HEK293T (cell line): Measurements from ENCODE around the gene EI24.
A peak's percentile ranks its signal among the peaks of the same experiment; 100 is the strongest.
"Not testable (repeated sequence)": the region's sequence is repeated elsewhere in the genome, so short reads cannot be mapped to it uniquely, and the experiment has no call there.

Source experiments
- CTCF ChIA-PET: fragments of 350-600 bp; formaldehyde crosslinking; extraction: SDS; loops from one replicate; lab custom pipeline; 2021; ENCODE audit warnings: antibody characterized with exemption, inconsistent platforms; lab: Yijun Ruan, JAX
- POLR2A ChIA-PET: fragments of 350-600 bp; formaldehyde crosslinking; extraction: SDS; loops from one replicate; lab custom pipeline; 2020; ENCODE audit warnings: antibody characterized with exemption, inconsistent platforms; lab: Yijun Ruan, JAX
- DNase-seq: peaks from one replicate; pipeline ENCODE4 v3.0.0; 2012; ENCODE audit warnings: mixed read lengths; ENCODE audit errors: extremely low spot score
- ARNT ChIP-seq: fragments of 450-650 bp; IDR thresholded peaks from 2 replicates; pipeline ENCODE4 v1.6.1; 2017; ENCODE audit warnings: mild to moderate bottlenecking
- BHLHE40 ChIP-seq: fragments of 450-650 bp; IDR thresholded peaks from 2 replicates; pipeline ENCODE4 v1.6.1; 2016; ENCODE audit warnings: mild to moderate bottlenecking, moderate library complexity, borderline replicate concordance
- CTBP1 ChIP-seq: fragments of 450-650 bp; IDR thresholded peaks from 2 replicates; pipeline ENCODE4 v1.6.1; 2016; ENCODE audit warnings: borderline replicate concordance
- ELF4 ChIP-seq: fragments of 450-650 bp; IDR thresholded peaks from 2 replicates; pipeline ENCODE4 v1.6.1; 2017; ENCODE audit warnings: antibody characterized with exemption
- FOXA1 ChIP-seq: fragments of 450-650 bp; IDR thresholded peaks from 2 replicates; pipeline ENCODE4 v1.6.1; 2016; ENCODE audit warnings: mild to moderate bottlenecking
- FOXK2 ChIP-seq: fragments of 450-650 bp; IDR thresholded peaks from 2 replicates; pipeline ENCODE4 v1.6.1; 2016; ENCODE audit warnings: mild to moderate bottlenecking
- FOXM1 ChIP-seq: fragments of 450-650 bp; IDR thresholded peaks from 2 replicates; pipeline ENCODE4 v1.6.1; 2017; ENCODE audit warnings: mild to moderate bottlenecking, borderline replicate concordance
- HDGF ChIP-seq: fragments of 450-650 bp; IDR thresholded peaks from 2 replicates; pipeline ENCODE4 v1.6.1; 2017; ENCODE audit warnings: antibody characterized with exemption, borderline replicate concordance
- L3MBTL2 ChIP-seq: fragments of 450-650 bp; conservative IDR thresholded peaks from 2 replicates; pipeline ENCODE4 v1.6.1; 2016; ENCODE audit warnings: mild to moderate bottlenecking
- LEF1 ChIP-seq: fragments of 450-650 bp; IDR thresholded peaks from 2 replicates; pipeline ENCODE4 v1.6.1; 2017; ENCODE audit warnings: mild to moderate bottlenecking, borderline replicate concordance
- NFRKB ChIP-seq: fragments of 450-650 bp; IDR thresholded peaks from 2 replicates; pipeline ENCODE4 v1.6.1; 2016; ENCODE audit warnings: mild to moderate bottlenecking, moderate library complexity
- PKNOX1 ChIP-seq: fragments of 450-650 bp; IDR thresholded peaks from 2 replicates; pipeline ENCODE4 v1.6.1; 2016
- SP1 ChIP-seq: fragments of 450-650 bp; IDR thresholded peaks from 2 replicates; pipeline ENCODE4 v1.6.1; 2017
- SUZ12 ChIP-seq: fragments of 450-650 bp; IDR thresholded peaks from 2 replicates; pipeline ENCODE4 v1.6.1; 2016; ENCODE audit warnings: mild to moderate bottlenecking
- TARDBP ChIP-seq: fragments of 450-650 bp; IDR thresholded peaks from 2 replicates; pipeline ENCODE4 v1.6.1; 2016
- ZNF384 ChIP-seq: fragments of 450-650 bp; IDR thresholded peaks from 2 replicates; pipeline ENCODE4 v1.6.1; 2016

Gene EI24

GRCh38 chr11:125562430-125562829, 6.8 kb upstream of the EI24 start:
- DNase-seq, result no peak
- POLR2A ChIA-PET, result no interaction called here
- CTCF ChIA-PET, result no interaction called here
- TF ChIP-seq ELF4 (no peak), PKNOX1 (peak; percentile 36; the same call in 1 of the 2 replicates)

GRCh38 chr11:125564357-125564756, 4.9 kb upstream of the EI24 start:
- CTCF ChIA-PET, result interaction anchor here (0.8 kb wide), 1 partner anchor 131 kb away, joined by 3 read pairs; no protein-coding TSS in a partner anchor
- no peak for DNase-seq
- POLR2A ChIA-PET, result no interaction called here
- TF ChIP-seq FOXA1 (no peak), FOXK2 (no peak), ZNF384 (no peak), NFRKB (no peak), SP1 (no peak), BHLHE40 (no peak), LEF1 (no peak), HDGF (no peak), TARDBP (no peak), ELF4 (no peak), CTBP1 (no peak), L3MBTL2 (no peak)

GRCh38 chr11:125566235-125566634, 3.0 kb upstream of the EI24 start:
- POLR2A ChIA-PET, result no interaction called here
- TF ChIP-seq FOXK2 (no peak), ARNT (no peak), LEF1 (no peak), CTBP1 (no peak), SP1 (no peak), SUZ12 (no peak)
- CTCF ChIA-PET, result no interaction called here
- DNase-seq, result no peak

GRCh38 chr11:125569915-125570621, 791 bp downstream of the EI24 start:
- no peak for DNase-seq
- POLR2A ChIA-PET, result interaction anchor here (0.8 to 2.6 kb wide), 9 partner anchors 10 to 405 kb away, joined by 3 to 11 read pairs (median 4); partner anchors contain the start of genes FEZ1, PKNOX2 and STT3A
- TF ChIP-seq ELF4, result no peak
- no peak for TF ChIP-seq FOXA1
- TF ChIP-seq L3MBTL2, result no peak
- TF ChIP-seq PKNOX1, result no peak
- no peak for TF ChIP-seq LEF1
- no peak for TF ChIP-seq FOXK2
- no peak for TF ChIP-seq SP1
- TF ChIP-seq CTBP1, result no peak
- TF ChIP-seq ZNF384, result no peak
- TF ChIP-seq BHLHE40, result no peak
- TF ChIP-seq TARDBP, result no peak
- no peak for TF ChIP-seq ARNT
- TF ChIP-seq NFRKB, result no peak
- no peak for TF ChIP-seq SUZ12
- TF ChIP-seq FOXM1, result no peak
- CTCF ChIA-PET, result interaction anchor here (0.6 to 0.8 kb wide), 2 partner anchors 56 to 59 kb away, joined by 3 to 4 read pairs; no protein-coding TSS in a partner anchor

GRCh38 chr11:125570952-125571351, 1.7 kb downstream of the EI24 start:
- TF ChIP-seq CTBP1, result no peak
- no peak for TF ChIP-seq FOXA1
- TF ChIP-seq NFRKB, result no peak
- TF ChIP-seq TARDBP, result no peak
- TF ChIP-seq ZNF384, result no peak
- TF ChIP-seq PKNOX1, result no peak
- TF ChIP-seq LEF1, result no peak
- no peak for TF ChIP-seq BHLHE40
- no peak for TF ChIP-seq SUZ12
- TF ChIP-seq SP1, result no peak
- TF ChIP-seq FOXM1, result no peak
- no peak for TF ChIP-seq L3MBTL2
- no peak for TF ChIP-seq FOXK2
- no peak for TF ChIP-seq ELF4
- TF ChIP-seq ARNT, result no peak
- no peak for DNase-seq
- CTCF ChIA-PET, result interaction anchor here (0.7 kb wide), 1 partner anchor 132 kb away, joined by 3 read pairs; no protein-coding TSS in a partner anchor
- POLR2A ChIA-PET, result interaction anchor here (1.5 to 2.6 kb wide), 3 partner anchors 9 to 22 kb away, joined by 4 to 11 read pairs (median 11); partner anchors contain the start of gene STT3A

GRCh38 chr11:125572916-125573315, 3.6 kb downstream of the EI24 start:
- ChIA-PET CTCF (no interaction called here), POLR2A (no interaction called here)
- TF ChIP-seq TARDBP (no peak), PKNOX1 (no peak), L3MBTL2 (no peak), FOXM1 (no peak), NFRKB (no peak), FOXK2 (no peak), HDGF (no peak), CTBP1 (no peak), ELF4 (no peak), ZNF384 (no peak), FOXA1 (no peak)
- no peak for DNase-seq

- DNase-seq, POLR2A ChIA-PET, CTCF ChIA-PET: not testable (repeated sequence)
Measured at GRCh38 chr11:125577181-125577580, 7.9 kb downstream of the EI24 start.
